GM23338 (cell line): Measurements from ENCODE around the gene WASHC1.
"Not testable (repeated sequence)": the region's sequence is repeated elsewhere in the genome, so short reads cannot be mapped to it uniquely, and the experiment has no call there.

Experiments
- CREB1 ChIP-seq: fragments of 250-450 bp; sonication (Bioruptor Pico); IDR thresholded peaks from 2 replicates; pipeline ENCODE4 v1.5.0; 2020; ENCODE audit warnings: low read depth, mild to moderate bottlenecking, moderate library complexity
- CTCF ChIP-seq, 2 experiments: fragments of 200-600 bp in 1 of 2; sonication (generic) in 1 of 2; conservative IDR thresholded peaks; 2 replicates each; pipeline versions ENCODE4 v1.5.1 to v1.6.1; 2016 to 2017; ENCODE audit warnings: antibody characterized with exemption in 2 of 2, low read depth in 2 of 2, mild to moderate bottlenecking in 2 of 2, moderate library complexity in 1 of 2
- EZH2 ChIP-seq: fragments of 200-600 bp; sonication (generic); IDR thresholded peaks from one replicate; pipeline ENCODE4 v1.8.0; 2017; ENCODE audit warnings: antibody characterized with exemption, mild to moderate bottlenecking, low read depth; ENCODE audit not compliant: unreplicated experiment
- EZH2phosphoT487 ChIP-seq: fragments of 200-600 bp; sonication (generic); IDR thresholded peaks from one replicate; pipeline ENCODE4 v1.8.1; 2018; ENCODE audit warnings: antibody characterized with exemption; ENCODE audit not compliant: unreplicated experiment
- JUNB ChIP-seq: IDR thresholded peaks from one replicate; pipeline ENCODE4 v1.6.1; 2016; ENCODE audit warnings: antibody characterized with exemption; ENCODE audit not compliant: unreplicated experiment
- NANOG ChIP-seq: IDR thresholded peaks from 2 replicates; pipeline ENCODE4 v1.6.1; 2016; ENCODE audit warnings: antibody characterized with exemption, borderline replicate concordance
- POLR2AphosphoS5 ChIP-seq: IDR thresholded peaks from 2 replicates; pipeline ENCODE4 v1.6.1; 2016; ENCODE audit warnings: antibody characterized with exemption, low read depth
- REST ChIP-seq: IDR thresholded peaks from one replicate; pipeline ENCODE4 v1.6.1; 2018; ENCODE audit warnings: antibody characterized with exemption; ENCODE audit not compliant: unreplicated experiment
- ZNF331 ChIP-seq: fragments of 250-450 bp; sonication (Bioruptor Pico); IDR thresholded peaks from 2 replicates; pipeline ENCODE4 v1.5.0; 2020; ENCODE audit warnings: low read depth, mild to moderate bottlenecking, moderate library complexity

GRCh38 chr9:29356-29755, at the start of gene WASHC1:
- not testable (repeated sequence) for TF ChIP-seq EZH2; CTCF (conservative IDR thresholded peaks at IDR 0.05; ENCODE audit: low read depth in 2 of 2); POLR2AphosphoS5; EZH2phosphoT487; REST; ZNF331 (CRISPR knock-in tag); NANOG; JUNB; CREB1 (CRISPR knock-in tag)
